ENCODE measurements around the gene NUDT22. TPM values are rescaled to one million over a fixed set of nuclear protein-coding genes. Genes with fewer than 3 reads are reported as not detected.

The NUDT22 gene
- polyA plus RNA-seq, 4 donors: 40.0 to 140 (median 95.3) TPM

GRCh38 chr11:64262271-64263002 is 36.4 kb downstream of the NUDT22 start:
- 90 to 93% (median 92%) methylated on average over 42 of the region's 42 CpGs for WGBS, 3 donors
- FAIRE-seq (no peak), DNase-seq (no peak)
- H3K36me3 ChIP-seq (ENCODE audit: control insufficient read depth in 3 of 3, insufficient read depth in 2 of 3, low read depth in 1 of 3, low read length in 3 of 3): peaks cover 29 to 98% (median 64%) of the 10 kb centered on the region in 3 donors
- no peaks in the 10 kb centered on the region for H3K4me1 ChIP-seq (ENCODE audit: control insufficient read depth in 3 of 3, insufficient read depth in 2 of 3, low read depth in 1 of 3, low read length in 2 of 3)
- H3K27me3 ChIP-seq (ENCODE audit: control insufficient read depth in 3 of 3, insufficient read depth in 3 of 3, low read length in 3 of 3): no peaks in the 10 kb centered on the region
- H3K27ac ChIP-seq (ENCODE audit: low read depth in 1 of 3, low read length in 2 of 3): no peak overlapping the region
- no peak overlapping the region for H3K4me3 ChIP-seq (ENCODE audit: low read depth in 1 of 3, low read length in 3 of 3)
- H3K9me3 ChIP-seq (ENCODE audit: control insufficient read depth in 2 of 2, insufficient read depth in 1 of 2, low read depth in 1 of 2, low read length in 1 of 2): no peaks in the 10 kb centered on the region

GRCh38 chr11:64263021-64263946 is 37.2 kb downstream of the NUDT22 start:
- H3K9me3 ChIP-seq (ENCODE audit: control insufficient read depth in 2 of 2, insufficient read depth in 1 of 2, low read depth in 1 of 2, low read length in 1 of 2): no peaks in the 10 kb centered on the region
- H3K4me1 ChIP-seq (ENCODE audit: control insufficient read depth in 3 of 3, insufficient read depth in 2 of 3, low read depth in 1 of 3, low read length in 2 of 3): peaks cover 0 to 7% (median 2%) of the 10 kb centered on the region in 3 donors
- FAIRE-seq (no peak), DNase-seq (no peak)
- no peak overlapping the region for H3K4me3 ChIP-seq (ENCODE audit: low read depth in 1 of 3, low read length in 3 of 3)
- WGBS, 3 donors: 84 to 86% (median 86%) methylated on average over 29 of the region's 29 CpGs
- peaks cover 29 to 98% (median 59%) of the 10 kb centered on the region in 3 donors for H3K36me3 ChIP-seq (ENCODE audit: control insufficient read depth in 3 of 3, insufficient read depth in 2 of 3, low read depth in 1 of 3, low read length in 3 of 3)
- H3K27ac ChIP-seq (ENCODE audit: low read depth in 1 of 3, low read length in 2 of 3): no peak overlapping the region
- H3K27me3 ChIP-seq (ENCODE audit: control insufficient read depth in 3 of 3, insufficient read depth in 3 of 3, low read length in 3 of 3): no peaks in the 10 kb centered on the region

GRCh38 chr11:64263947-64264317 is 37.9 kb downstream of the NUDT22 start:
- Histone ChIP-seq H3K9me3 (ENCODE audit: control insufficient read depth in 2 of 2, insufficient read depth in 1 of 2, low read depth in 1 of 2, low read length in 1 of 2) (no peaks in the 10 kb centered on the region), H3K27me3 (ENCODE audit: control insufficient read depth in 3 of 3, insufficient read depth in 3 of 3, low read length in 3 of 3) (no peaks in the 10 kb centered on the region), H3K4me1 (ENCODE audit: control insufficient read depth in 3 of 3, insufficient read depth in 2 of 3, low read depth in 1 of 3, low read length in 2 of 3) (peaks cover 0 to 13% (median 2%) of the 10 kb centered on the region in 3 donors), H3K27ac (ENCODE audit: low read depth in 1 of 3, low read length in 2 of 3) (no peak overlapping the region), H3K36me3 (ENCODE audit: control insufficient read depth in 3 of 3, insufficient read depth in 2 of 3, low read depth in 1 of 3, low read length in 3 of 3) (peaks cover 27 to 98% (median 55%) of the 10 kb centered on the region in 3 donors), H3K4me3 (ENCODE audit: low read depth in 1 of 3, low read length in 3 of 3) (no peak overlapping the region)
- WGBS, 3 donors: 88 to 91% (median 89%) methylated on average over 7 to 8 of the region's 8 CpGs
- FAIRE-seq (no peak), DNase-seq (no peak)

GRCh38 chr11:64264371-64264852 is 38.3 kb downstream of the NUDT22 start:
- WGBS, 3 donors: 79 to 89% (median 87%) methylated on average over 10 of the region's 10 CpGs
- H3K4me3 ChIP-seq (ENCODE audit: low read depth in 1 of 3, low read length in 3 of 3): no peak overlapping the region
- peaks cover 0 to 16% (median 2%) of the 10 kb centered on the region in 3 donors for H3K4me1 ChIP-seq (ENCODE audit: control insufficient read depth in 3 of 3, insufficient read depth in 2 of 3, low read depth in 1 of 3, low read length in 2 of 3)
- H3K27ac ChIP-seq (ENCODE audit: low read depth in 1 of 3, low read length in 2 of 3): no peak overlapping the region
- H3K9me3 ChIP-seq (ENCODE audit: control insufficient read depth in 2 of 2, insufficient read depth in 1 of 2, low read depth in 1 of 2, low read length in 1 of 2): no peaks in the 10 kb centered on the region
- no peak for DNase-seq
- H3K27me3 ChIP-seq (ENCODE audit: control insufficient read depth in 3 of 3, insufficient read depth in 3 of 3, low read length in 3 of 3): no peaks in the 10 kb centered on the region
- no peak for FAIRE-seq
- H3K36me3 ChIP-seq (ENCODE audit: control insufficient read depth in 3 of 3, insufficient read depth in 2 of 3, low read depth in 1 of 3, low read length in 3 of 3): peaks cover 26 to 97% (median 50%) of the 10 kb centered on the region in 3 donors

- Histone ChIP-seq H3K27me3 (ENCODE audit: control insufficient read depth in 3 of 3, insufficient read depth in 3 of 3, low read length in 3 of 3) (no peaks in the 10 kb centered on the region), H3K4me3 (ENCODE audit: low read depth in 1 of 3, low read length in 3 of 3) (no peak overlapping the region), H3K9me3 (ENCODE audit: control insufficient read depth in 2 of 2, insufficient read depth in 1 of 2, low read depth in 1 of 2, low read length in 1 of 2) (no peaks in the 10 kb centered on the region), H3K27ac (ENCODE audit: low read depth in 1 of 3, low read length in 2 of 3) (no peak overlapping the region), H3K36me3 (ENCODE audit: control insufficient read depth in 3 of 3, insufficient read depth in 2 of 3, low read depth in 1 of 3, low read length in 3 of 3) (peaks cover 26 to 86% (median 41%) of the 10 kb centered on the region in 3 donors), H3K4me1 (ENCODE audit: control insufficient read depth in 3 of 3, insufficient read depth in 2 of 3, low read depth in 1 of 3, low read length in 2 of 3) (peaks cover 0 to 16% (median 2%) of the 10 kb centered on the region in 3 donors)
- no peak for DNase-seq
- FAIRE-seq: no peak
- 86 to 90% (median 88%) methylated on average over 34 to 35 of the region's 35 CpGs for WGBS, 3 donors
Measured at GRCh38 chr11:64265176-64266160, 39.4 kb downstream of the NUDT22 start.

GRCh38 chr11:64266339-64266738 is 40.3 kb downstream of the NUDT22 start:
- FAIRE-seq (no peak), DNase-seq (no peak)
- Histone ChIP-seq H3K36me3 (ENCODE audit: control insufficient read depth in 3 of 3, insufficient read depth in 2 of 3, low read depth in 1 of 3, low read length in 3 of 3) (peaks cover 22 to 79% (median 38%) of the 10 kb centered on the region in 3 donors), H3K27ac (ENCODE audit: low read depth in 1 of 3, low read length in 2 of 3) (peak overlapping the region in 1 of 3 donors; percentile 25), H3K4me3 (ENCODE audit: low read depth in 1 of 3, low read length in 3 of 3) (no peak overlapping the region), H3K9me3 (ENCODE audit: control insufficient read depth in 2 of 2, insufficient read depth in 1 of 2, low read depth in 1 of 2, low read length in 1 of 2) (no peaks in the 10 kb centered on the region), H3K27me3 (ENCODE audit: control insufficient read depth in 3 of 3, insufficient read depth in 3 of 3, low read length in 3 of 3) (no peaks in the 10 kb centered on the region), H3K4me1 (ENCODE audit: control insufficient read depth in 3 of 3, insufficient read depth in 2 of 3, low read depth in 1 of 3, low read length in 2 of 3) (peaks cover 0 to 16% (median 2%) of the 10 kb centered on the region in 3 donors)
- WGBS, 3 donors: 71 to 83% (median 76%) methylated on average over 15 of the region's 15 CpGs

- H3K27me3 ChIP-seq (ENCODE audit: control insufficient read depth in 3 of 3, insufficient read depth in 3 of 3, low read length in 3 of 3): no peaks in the 10 kb centered on the region
- 34 to 69% (median 49%) methylated on average over 25 to 27 of the region's 27 CpGs for WGBS, 3 donors
- DNase-seq: peak in 1 of 2 donors; percentile 64
- peaks cover 14 to 71% (median 32%) of the 10 kb centered on the region in 3 donors for H3K36me3 ChIP-seq (ENCODE audit: control insufficient read depth in 3 of 3, insufficient read depth in 2 of 3, low read depth in 1 of 3, low read length in 3 of 3)
- H3K27ac ChIP-seq (ENCODE audit: low read depth in 1 of 3, low read length in 2 of 3): peak overlapping the region in 2 of 3 donors; percentile 84 to 87
- no peak overlapping the region for H3K4me3 ChIP-seq (ENCODE audit: low read depth in 1 of 3, low read length in 3 of 3)
- no peak for FAIRE-seq
- H3K9me3 ChIP-seq (ENCODE audit: control insufficient read depth in 2 of 2, insufficient read depth in 1 of 2, low read depth in 1 of 2, low read length in 1 of 2): no peaks in the 10 kb centered on the region
- peaks cover 0 to 24% (median 4%) of the 10 kb centered on the region in 3 donors for H3K4me1 ChIP-seq (ENCODE audit: control insufficient read depth in 3 of 3, insufficient read depth in 2 of 3, low read depth in 1 of 3, low read length in 2 of 3)
Measured at GRCh38 chr11:64267207-64267945, 41.3 kb downstream of the NUDT22 start.

All from small intestine (tissue), 7 donors.